HG02759 (cell line): ENCODE results near the gene EGFR.

Source experiments
- ATAC-seq: cut with Tn5 transposase; IDR thresholded peaks from one replicate; pipeline ENCODE4 v1.9.1; 2021; ENCODE audit warnings: mild to moderate bottlenecking, moderate library complexity; ENCODE audit not compliant: unreplicated experiment

The EGFR gene

DNA sequence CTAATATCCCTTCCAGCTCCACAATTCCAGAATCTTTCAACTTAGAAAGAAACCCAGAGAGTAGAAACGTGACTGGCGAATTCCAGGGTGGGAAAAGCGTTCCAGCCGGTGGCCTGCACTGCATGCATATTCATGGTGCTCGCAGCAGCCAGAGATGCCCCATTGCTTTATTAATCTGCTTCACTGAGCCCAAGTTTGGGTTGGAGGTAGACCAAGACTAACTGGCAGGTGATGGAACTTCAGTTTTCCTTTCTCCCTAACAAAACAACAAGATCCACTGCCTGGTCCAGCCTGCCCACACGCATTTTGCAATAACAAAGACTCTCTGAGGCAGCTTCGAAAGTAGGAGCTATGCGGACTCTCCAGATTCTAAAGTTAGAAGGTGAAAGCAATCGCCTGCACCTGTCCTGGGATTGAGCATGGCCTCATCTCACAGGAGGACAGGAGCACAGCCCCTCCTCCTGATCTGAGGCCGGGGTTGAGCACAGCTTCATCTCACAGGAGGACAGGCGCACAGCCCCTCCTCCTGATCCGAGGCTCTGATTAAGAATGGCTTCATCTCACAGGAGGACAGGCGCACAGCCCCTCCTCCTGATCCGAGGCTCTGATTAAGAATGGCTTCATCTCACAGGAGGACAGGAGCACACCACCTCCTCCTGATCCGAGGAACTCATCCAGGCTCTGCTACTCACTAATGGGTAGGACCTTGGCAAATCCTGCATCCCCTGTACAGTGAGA lies 218.5 kb downstream of the EGFR start:
- no peak for ATAC-seq

GRCh38 chr7:55239406-55239805 lies 220.6 kb downstream of the EGFR start:
- ATAC-seq: no peak

DNA sequence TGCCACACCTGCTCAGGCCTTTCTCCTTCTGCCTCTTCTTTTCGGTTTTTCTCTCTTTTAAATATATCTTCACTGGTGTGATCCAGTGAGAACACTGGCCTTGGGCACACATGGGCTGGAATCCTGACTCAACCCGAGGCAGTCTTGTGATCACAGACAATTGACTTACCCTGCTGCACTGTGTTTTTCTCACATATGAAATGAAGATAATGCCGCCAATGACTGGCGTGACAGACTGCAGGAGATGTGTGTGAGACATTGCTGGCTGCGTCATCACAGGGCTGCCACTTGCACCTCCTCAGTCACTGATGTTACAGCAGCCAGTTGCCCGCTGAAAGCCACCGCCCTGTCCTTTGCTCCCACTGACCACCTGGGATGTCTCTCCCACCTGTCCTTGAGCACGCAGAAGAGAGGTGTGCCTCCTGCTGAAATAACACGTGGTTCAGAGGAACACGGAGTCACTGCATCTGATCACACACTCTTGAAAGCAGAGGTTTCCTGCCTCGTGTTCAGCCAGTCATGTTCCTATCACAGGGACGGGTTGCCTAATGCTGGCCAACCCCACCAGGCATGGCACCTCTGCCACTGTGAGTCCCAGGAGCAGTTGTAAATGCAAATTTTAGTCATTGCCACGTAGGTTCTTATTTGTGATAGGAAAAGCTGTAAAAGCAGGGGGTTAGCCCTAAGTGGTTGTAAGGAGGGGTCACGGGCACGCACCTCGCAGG lies 221.8 kb downstream of the EGFR start:
- no peak for ATAC-seq

- ATAC-seq: no peak
Observed at GRCh38 chr7:55241958-55242357, 223.1 kb downstream of the EGFR start.

DNA sequence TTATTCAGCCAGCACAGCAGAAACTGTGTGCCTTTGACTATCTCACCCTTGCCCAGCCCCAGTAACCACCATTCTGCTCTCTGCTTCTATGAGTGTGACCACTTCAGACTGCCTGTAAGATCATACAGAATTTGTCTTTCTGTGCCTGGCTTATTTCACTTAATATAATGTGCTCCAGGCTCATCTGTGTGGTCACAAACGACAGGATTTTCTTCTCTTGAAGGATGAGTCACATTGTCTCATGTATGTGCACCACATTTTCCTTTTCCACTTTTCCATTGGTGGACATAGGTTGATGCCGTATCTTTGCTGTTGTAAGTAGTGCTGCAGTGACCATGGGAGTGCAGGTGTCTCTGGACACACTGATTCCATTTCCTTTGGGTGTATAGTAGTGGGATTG lies 223.8 kb downstream of the EGFR start:
- no peak for ATAC-seq

GRCh38 chr7:55244006-55244745 lies 225.4 kb downstream of the EGFR start:
- no peak for ATAC-seq

GRCh38 chr7:55245271-55245723 lies 226.5 kb downstream of the EGFR start:
- no peak for ATAC-seq

GRCh38 chr7:55246171-55246570 lies 227.4 kb downstream of the EGFR start:
- ATAC-seq: no peak

- ATAC-seq: no peak
Observed at GRCh38 chr7:55247428-55247827, 228.6 kb downstream of the EGFR start.

DNA sequence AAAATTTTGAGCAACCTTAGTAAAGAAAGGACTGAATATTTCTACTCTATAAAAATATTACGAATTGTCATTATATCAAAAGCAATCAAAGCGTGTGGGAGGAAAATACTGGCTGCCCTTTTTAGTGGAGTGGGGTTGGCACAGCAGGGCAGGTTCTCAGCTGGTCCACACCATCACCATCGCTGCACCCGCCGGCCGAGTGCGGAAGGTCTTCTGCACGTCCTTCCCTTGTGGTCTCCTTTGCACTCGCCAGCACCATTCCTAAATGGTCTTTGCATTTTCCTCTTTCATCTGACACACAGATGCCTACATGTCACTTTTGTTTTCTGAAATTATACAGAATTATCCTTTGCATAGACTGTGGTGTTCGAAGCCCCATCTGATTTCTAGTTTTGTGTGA lies 229.7 kb downstream of the EGFR start:
- ATAC-seq: no peak

GRCh38 chr7:55249332-55249731 lies 230.5 kb downstream of the EGFR start:
- no peak for ATAC-seq

- ATAC-seq: no peak
Observed at GRCh38 chr7:55250313-55250712, 231.5 kb downstream of the EGFR start.

DNA sequence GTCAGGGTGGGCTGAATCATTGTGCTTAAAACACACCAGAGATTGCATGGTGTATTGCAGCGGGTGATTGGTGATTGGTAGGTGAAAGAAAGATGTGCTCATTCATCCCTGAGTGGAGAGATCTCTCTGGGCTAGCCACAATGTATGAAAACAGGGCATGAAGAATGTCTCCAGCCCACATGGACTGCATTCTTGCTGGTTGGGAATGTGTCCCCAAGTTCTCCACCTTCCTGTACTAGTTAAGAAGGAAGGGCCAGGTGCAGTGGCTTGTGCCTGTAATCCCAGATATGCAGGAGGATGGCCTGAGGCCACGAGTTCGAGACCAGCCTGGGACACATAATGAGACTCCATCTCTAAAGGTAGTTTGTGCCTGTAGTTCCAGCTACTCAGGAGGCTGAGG lies 232.5 kb downstream of the EGFR start:
- no peak for ATAC-seq

- ATAC-seq: no peak
Observed at GRCh38 chr7:55251911-55252310, 233.1 kb downstream of the EGFR start.

DNA sequence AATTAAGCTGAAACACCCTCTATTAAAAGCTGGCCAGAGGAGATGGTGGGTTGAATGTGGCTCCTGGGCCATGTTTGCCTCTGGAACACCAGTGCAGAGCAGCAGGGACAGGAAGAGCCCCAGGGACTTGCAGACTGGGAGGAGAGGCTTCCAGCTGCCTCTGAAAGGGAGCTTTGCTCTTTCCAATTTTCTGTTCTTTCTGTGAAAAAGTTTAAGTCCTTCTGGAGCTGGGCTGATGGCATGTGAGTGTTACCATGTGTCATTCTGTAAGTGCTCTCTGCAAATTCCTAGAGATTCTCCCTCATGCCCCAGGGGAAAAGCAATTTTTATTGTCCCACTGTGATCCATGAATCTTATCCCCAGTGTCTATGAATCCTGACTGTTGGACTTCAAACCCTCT lies 233.6 kb downstream of the EGFR start:
- ATAC-seq: no peak

DNA sequence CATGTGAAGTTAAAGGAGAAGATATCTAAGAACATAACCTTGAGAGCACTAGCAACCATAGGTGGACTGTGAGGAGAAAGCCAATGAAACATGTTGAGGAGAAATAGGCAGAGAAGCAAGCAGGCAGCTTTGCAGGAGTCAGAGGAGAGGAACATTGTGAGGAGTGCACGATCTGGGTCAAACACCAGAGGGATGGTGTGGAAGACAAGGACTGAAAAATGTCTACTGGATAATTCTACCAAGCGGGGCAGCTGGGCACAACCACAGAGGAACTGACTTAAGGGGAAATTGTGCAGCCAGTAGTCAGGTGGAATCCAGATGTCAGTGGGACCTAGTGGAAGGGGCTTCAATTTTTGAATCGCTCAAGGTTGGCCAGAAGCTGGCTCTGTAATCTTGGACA lies 234.4 kb downstream of the EGFR start:
- no peak for ATAC-seq

- ATAC-seq: no peak
Observed at GRCh38 chr7:55254242-55254595, 235.4 kb downstream of the EGFR start.

GRCh38 chr7:55254596-55255495 lies 236.0 kb downstream of the EGFR start:
- peak; percentile 82 for ATAC-seq

DNA sequence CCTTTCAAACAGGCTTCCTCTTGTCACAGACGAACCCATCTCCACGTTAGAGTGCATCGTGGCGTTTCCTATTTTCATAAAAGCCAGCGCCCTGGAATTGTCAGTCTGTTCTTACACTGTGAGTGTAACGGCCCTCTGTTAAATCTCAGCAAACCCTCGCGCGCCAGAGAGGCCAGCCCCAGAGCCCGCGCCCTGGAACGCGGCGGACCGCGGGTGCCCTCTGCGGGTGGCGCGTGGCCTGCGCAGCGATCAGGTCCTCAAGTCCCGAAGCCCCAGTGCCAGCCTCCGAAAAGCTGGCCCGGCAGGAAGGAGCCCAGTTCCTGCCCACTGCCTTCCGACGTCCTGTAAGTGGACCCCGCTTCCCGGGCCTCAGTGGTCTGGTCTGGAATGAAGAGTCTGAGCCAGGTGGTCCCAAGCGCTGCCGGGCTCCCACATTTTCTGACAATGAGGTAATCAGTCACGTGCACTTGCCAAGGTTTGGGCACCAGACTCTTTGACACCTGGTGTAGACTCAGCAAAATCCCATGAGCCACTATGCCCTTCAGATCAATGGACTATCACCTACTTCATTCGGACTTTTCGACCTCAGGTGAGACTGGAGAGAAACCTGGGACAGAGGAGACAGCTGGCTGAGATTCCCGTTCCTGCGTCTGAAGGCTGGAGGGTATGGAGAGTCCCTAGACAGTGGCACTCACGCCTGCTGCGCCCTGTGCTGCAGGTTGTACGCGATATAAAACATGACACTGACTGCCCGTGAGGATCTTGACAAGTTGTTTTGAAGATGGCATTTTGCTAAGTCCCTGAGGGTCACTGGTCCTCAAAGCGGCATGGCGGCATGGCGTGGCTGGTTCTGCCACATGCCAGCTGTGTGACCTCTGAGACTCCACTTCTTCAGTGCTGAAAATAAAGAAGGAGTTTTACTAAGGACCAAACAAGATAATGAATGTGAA lies 237.0 kb downstream of the EGFR start:
- peak; percentile 87 for ATAC-seq

DNA sequence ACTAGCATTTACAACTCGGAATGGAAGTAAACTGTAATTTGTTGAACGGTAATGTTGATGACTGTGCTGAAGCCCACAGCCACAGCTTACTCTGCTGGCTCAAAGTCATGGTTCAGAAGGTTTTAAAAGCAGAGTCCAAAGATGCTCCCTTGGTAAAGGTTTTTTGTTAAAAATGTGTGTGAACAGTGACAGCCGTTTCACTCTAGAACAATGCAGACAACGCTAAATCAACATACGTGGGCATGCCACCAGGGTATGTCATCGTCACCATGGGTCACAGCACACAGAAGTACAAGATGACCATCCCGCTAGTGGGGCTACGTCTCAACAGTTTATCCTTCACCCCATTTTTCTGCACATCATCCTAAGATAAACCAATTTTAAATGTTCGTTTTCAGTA lies 239.8 kb downstream of the EGFR start:
- ATAC-seq: no peak
